Keratinocyte (primary cell): Measurements from ENCODE around the gene CUX1. TPM values are rescaled to one million over a fixed set of nuclear protein-coding genes. Genes with fewer than 3 reads are reported as not detected.

ENCODE experiments used
- DNase-seq: peaks from one replicate; pipeline ENCODE4 v3.0.0-alpha.2; 2011; ENCODE audit warnings: low read depth, missing footprints, low spot score
- FAIRE-seq: peaks from 2 replicates; lab custom pipeline; 2011; peaks lifted over from hg19 to GRCh38; lab: Jason Lieb, UNC
- H2AFZ ChIP-seq: 2 replicates; pipeline ENCODE4 v1.6.0; 2012; ENCODE audit warnings: low read length, control low read depth, inconsistent platforms; ENCODE audit not compliant: control insufficient read depth
- H3K27ac ChIP-seq: 2 replicates; pipeline ENCODE4 v1.5.1; 2011; ENCODE audit warnings: low read length; ENCODE audit not compliant: control insufficient read depth, insufficient read depth
- H3K27me3 ChIP-seq: 3 replicates; pipeline ENCODE4 v1.6.0; 2011; ENCODE audit warnings: low read length; ENCODE audit not compliant: control insufficient read depth, insufficient read depth; ENCODE audit errors: extremely low read depth
- H3K36me3 ChIP-seq, 2 experiments: 2 replicates in 1 of 2; 3 replicates in 1 of 2; pipeline ENCODE4 v1.5.1; 2011; ENCODE audit warnings: low read length in 2 of 2, mild to moderate bottlenecking in 1 of 2; ENCODE audit not compliant: control insufficient read depth in 2 of 2, insufficient read depth in 2 of 2; ENCODE audit errors: extremely low read depth in 1 of 2
- H3K4me1 ChIP-seq: 3 replicates; pipeline ENCODE4 v1.5.1; 2011; ENCODE audit warnings: low read length; ENCODE audit not compliant: control insufficient read depth, insufficient read depth; ENCODE audit errors: extremely low read depth
- H3K4me2 ChIP-seq: 3 replicates; pipeline ENCODE4 v1.6.0; 2011; ENCODE audit warnings: low read depth, low read length; ENCODE audit not compliant: control insufficient read depth, insufficient read depth; ENCODE audit errors: extremely low read depth
- H3K4me3 ChIP-seq, 3 experiments: fragments of 200-600 bp in 1 of 3; sonication (generic) in 1 of 3; 2 replicates in 2 of 3; 3 replicates in 1 of 3; pipeline ENCODE4 v1.5.1; 2011 to 2016; ENCODE audit warnings: low read length in 3 of 3, mild to moderate bottlenecking in 3 of 3, control low read depth in 2 of 3, inconsistent platforms in 1 of 3, low read depth in 1 of 3, mixed read lengths in 1 of 3, mixed run types in 1 of 3, moderate library complexity in 1 of 3; ENCODE audit not compliant: control insufficient read depth in 2 of 3, insufficient read depth in 2 of 3; ENCODE audit errors: extremely low read depth in 1 of 3
- H3K79me2 ChIP-seq: 2 replicates; pipeline ENCODE4 v1.6.0; 2012; ENCODE audit warnings: low read length; ENCODE audit not compliant: control insufficient read depth, insufficient read depth
- H3K9ac ChIP-seq: 3 replicates; pipeline ENCODE4 v1.6.0; 2011; ENCODE audit warnings: low read length; ENCODE audit not compliant: control insufficient read depth, insufficient read depth; ENCODE audit errors: extremely low read depth
- H3K9me1 ChIP-seq: 3 replicates; pipeline ENCODE4 v1.6.0; 2011; ENCODE audit warnings: low read length; ENCODE audit not compliant: control insufficient read depth, insufficient read depth; ENCODE audit errors: extremely low read depth
- H3K9me3 ChIP-seq: 2 replicates; pipeline ENCODE4 v1.5.1; 2012; ENCODE audit warnings: low read depth, low read length; ENCODE audit not compliant: control insufficient read depth
- H4K20me1 ChIP-seq: 3 replicates; pipeline ENCODE4 v1.6.0; 2011; ENCODE audit warnings: low read length; ENCODE audit not compliant: control insufficient read depth, insufficient read depth; ENCODE audit errors: extremely low read depth
- EZH2 ChIP-seq: IDR thresholded peaks from one replicate; pipeline ENCODE4 v1.6.1; 2012; ENCODE audit warnings: inconsistent platforms, mild to moderate bottlenecking, low read length, moderate library complexity
- dilution Hi-C: fragments of 300-500 bp; cut with MboI; formaldehyde crosslinking; loops from one replicate; pipeline ENCODE4 v1.7.0; 2020; ENCODE audit warnings: low sequenced_read_pairs; ENCODE audit not compliant: extremely low pct_ligation_motif_present
- polyA plus RNA-seq, 5 experiments: library from polyadenylated mRNA; depleted of rRNA in 3 of 5; stranded (reverse) in 3 of 5; stranded (forward) in 1 of 5; unstranded in 1 of 5; fragments of >200 nt; gene quantifications; 1 replicate in 1 of 5; 2 replicates in 3 of 5; 3 replicates in 1 of 5; pipeline versions ENCODE4 v1.2.1 to v1.2.3, GENCODE V29; 2011 to 2012; ENCODE audit warnings: missing spikeins in 2 of 5, low read depth in 1 of 5, low replicate concordance in 1 of 5
- TF ChIP-seq, protein P1 (sequence below), 3 experiments: IDR thresholded peaks in 1 of 3; conservative IDR thresholded peaks in 1 of 3; optimal IDR thresholded peaks in 1 of 3; 2 replicates in 2 of 3; 3 replicates in 1 of 3; pipeline versions ENCODE3 to v1.5.1; 2011; ENCODE audit warnings: low read length in 3 of 3, mild to moderate bottlenecking in 3 of 3, moderate library complexity in 2 of 3, control low read depth in 1 of 3, inconsistent platforms in 1 of 3; ENCODE audit not compliant: insufficient read depth in 2 of 3; ENCODE audit errors: extremely low read depth in 1 of 3

Gene CUX1
- polyA plus RNA-seq, 1 donor (not counting 4 experiments of a cell fraction or from before 2014, with no cell fraction given) = 18.3 TPM

DNA sequence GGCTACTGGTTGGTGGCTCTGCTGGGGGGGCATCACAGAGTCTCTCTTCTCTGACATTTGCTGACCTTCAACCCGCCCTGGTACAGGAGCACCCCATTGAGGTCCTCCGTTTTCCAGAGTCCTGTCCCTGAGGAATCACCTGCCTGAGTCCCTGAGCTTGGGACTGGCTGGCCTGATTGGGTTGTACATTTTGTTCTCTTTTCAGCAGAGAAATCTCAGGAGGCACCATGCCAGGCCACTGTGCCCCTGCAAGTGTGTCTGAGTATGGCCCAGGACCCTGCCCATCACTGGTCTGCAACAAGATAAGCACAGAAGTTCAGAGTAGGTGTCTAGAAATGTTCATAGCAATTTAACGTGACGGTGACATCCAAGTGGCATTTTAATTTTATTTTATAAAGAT is 131.2 kb downstream of the CUX1 start:
- Histone ChIP-seq H3K79me2 (peaks cover 3% of the 10 kb centered on the region), H3K27me3 (no peaks in the 10 kb centered on the region), H3K36me3 (peaks cover 0 to 2% of the 10 kb centered on the region in 2 experiments), H3K4me3 (no peak overlapping the region), H3K9ac (no peak overlapping the region), H3K4me2 (no peak overlapping the region), H3K27ac (no peak overlapping the region), H3K9me3 (no peaks in the 10 kb centered on the region), H4K20me1 (no peaks in the 10 kb centered on the region), H3K9me1 (peaks cover 4% of the 10 kb centered on the region), H2AFZ (no peak overlapping the region), H3K4me1 (peaks cover 9% of the 10 kb centered on the region)
- dilution Hi-C loops = no loop called here
- TF ChIP-seq, protein P1, sequence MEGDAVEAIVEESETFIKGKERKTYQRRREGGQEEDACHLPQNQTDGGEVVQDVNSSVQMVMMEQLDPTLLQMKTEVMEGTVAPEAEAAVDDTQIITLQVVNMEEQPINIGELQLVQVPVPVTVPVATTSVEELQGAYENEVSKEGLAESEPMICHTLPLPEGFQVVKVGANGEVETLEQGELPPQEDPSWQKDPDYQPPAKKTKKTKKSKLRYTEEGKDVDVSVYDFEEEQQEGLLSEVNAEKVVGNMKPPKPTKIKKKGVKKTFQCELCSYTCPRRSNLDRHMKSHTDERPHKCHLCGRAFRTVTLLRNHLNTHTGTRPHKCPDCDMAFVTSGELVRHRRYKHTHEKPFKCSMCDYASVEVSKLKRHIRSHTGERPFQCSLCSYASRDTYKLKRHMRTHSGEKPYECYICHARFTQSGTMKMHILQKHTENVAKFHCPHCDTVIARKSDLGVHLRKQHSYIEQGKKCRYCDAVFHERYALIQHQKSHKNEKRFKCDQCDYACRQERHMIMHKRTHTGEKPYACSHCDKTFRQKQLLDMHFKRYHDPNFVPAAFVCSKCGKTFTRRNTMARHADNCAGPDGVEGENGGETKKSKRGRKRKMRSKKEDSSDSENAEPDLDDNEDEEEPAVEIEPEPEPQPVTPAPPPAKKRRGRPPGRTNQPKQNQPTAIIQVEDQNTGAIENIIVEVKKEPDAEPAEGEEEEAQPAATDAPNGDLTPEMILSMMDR (optimal IDR thresholded peaks at IDR 0.05 in 1 of 3, IDR thresholded peaks at IDR 0.05 in 1 of 3, conservative IDR thresholded peaks at IDR 0.05 in 1 of 3; ENCODE audit: extremely low read depth in 1 of 3, insufficient read depth in 2 of 3, low read length in 3 of 3) = no peak
- no peak for TF ChIP-seq EZH2
- no peak for DNase-seq
- no peak for FAIRE-seq

DNA sequence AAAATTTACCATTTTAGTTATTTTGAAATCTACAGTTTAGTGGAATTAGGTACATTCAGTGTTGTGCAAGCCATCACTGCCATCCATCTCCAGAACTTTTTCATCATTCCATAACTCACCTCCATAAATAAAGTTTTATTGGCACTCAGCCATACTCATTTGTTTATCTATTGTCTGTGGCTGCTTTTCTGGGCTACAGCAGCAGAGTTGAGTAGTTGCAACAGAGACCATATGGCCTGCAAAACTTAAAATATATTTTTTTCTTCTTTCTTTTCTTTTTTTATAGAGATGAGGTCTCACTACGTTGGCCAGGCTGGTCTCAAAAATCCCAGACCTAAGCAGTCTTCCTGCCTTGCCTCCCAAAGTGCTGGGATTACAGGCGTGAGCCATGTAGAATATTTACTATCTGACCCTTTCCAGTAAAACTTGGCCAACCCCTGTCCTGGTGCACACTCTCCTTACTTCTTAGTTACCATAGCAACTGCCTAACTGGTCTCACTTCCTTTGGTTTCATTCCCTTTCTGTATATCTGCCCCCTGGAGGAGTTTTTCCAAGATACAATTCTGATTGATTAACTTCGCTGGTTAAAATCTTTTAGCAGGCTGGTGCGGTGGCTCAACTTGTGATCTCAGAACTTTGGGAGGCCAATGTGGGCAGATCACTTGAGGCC is 133.2 kb downstream of the CUX1 start:
- H3K9me3 ChIP-seq = no peaks in the 10 kb centered on the region
- H3K9me1 ChIP-seq = peaks cover 2% of the 10 kb centered on the region
- H3K9ac ChIP-seq = no peak overlapping the region
- no peak for FAIRE-seq
- H3K4me3 ChIP-seq = no peak overlapping the region
- TF ChIP-seq, protein P1 (optimal IDR thresholded peaks at IDR 0.05 in 1 of 3, IDR thresholded peaks at IDR 0.05 in 1 of 3, conservative IDR thresholded peaks at IDR 0.05 in 1 of 3; ENCODE audit: extremely low read depth in 1 of 3, insufficient read depth in 2 of 3, low read length in 3 of 3) = no peak
- TF ChIP-seq EZH2 = no peak
- no peaks in the 10 kb centered on the region for H4K20me1 ChIP-seq
- dilution Hi-C loops = no loop called here
- peaks cover 9% of the 10 kb centered on the region for H3K4me1 ChIP-seq
- no peaks in the 10 kb centered on the region for H3K27me3 ChIP-seq
- no peak overlapping the region for H3K27ac ChIP-seq
- no peak overlapping the region for H2AFZ ChIP-seq
- DNase-seq = no peak
- peaks cover 1% of the 10 kb centered on the region for H3K79me2 ChIP-seq
- H3K36me3 ChIP-seq = no peaks in the 10 kb centered on the region
- H3K4me2 ChIP-seq = no peak overlapping the region
